Hepatocyte (in vitro differentiated cells): Measurements from ENCODE around the gene C3orf20.

ENCODE experiments used
- EZH2 ChIP-seq: fragments of 200-600 bp; sonication (generic); IDR thresholded peaks from 2 replicates; pipeline ENCODE4 v1.6.1; 2016; ENCODE audit warnings: antibody characterized with exemption, mild to moderate bottlenecking, borderline replicate concordance
- TF ChIP-seq, protein P1 (sequence below): fragments of 200-600 bp; sonication (generic); IDR thresholded peaks from 2 replicates; pipeline ENCODE4 v1.5.1; 2016; ENCODE audit warnings: antibody characterized with exemption, mild to moderate bottlenecking; ENCODE audit not compliant: poor library complexity

DNA sequence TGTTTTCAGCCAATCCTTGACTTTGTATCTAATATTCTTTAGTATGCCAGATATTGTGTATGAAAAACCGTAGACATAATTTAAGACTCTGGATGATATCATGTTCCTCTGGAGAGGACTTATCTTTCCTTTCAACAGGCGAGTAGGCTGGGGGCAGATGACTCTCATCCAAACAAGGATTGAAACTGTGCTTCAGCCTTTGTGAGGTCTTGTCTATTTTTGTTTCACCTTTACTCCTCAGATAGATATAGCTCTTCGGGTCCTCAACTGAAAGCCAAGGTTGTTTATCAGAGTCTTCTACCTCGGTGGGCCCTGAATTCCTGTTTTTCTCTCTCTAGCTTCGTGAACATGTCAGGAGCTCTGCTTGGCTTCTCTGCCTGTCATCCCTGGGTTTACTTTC lies 66.0 kb downstream of the C3orf20 start:
- TF ChIP-seq, protein P1, sequence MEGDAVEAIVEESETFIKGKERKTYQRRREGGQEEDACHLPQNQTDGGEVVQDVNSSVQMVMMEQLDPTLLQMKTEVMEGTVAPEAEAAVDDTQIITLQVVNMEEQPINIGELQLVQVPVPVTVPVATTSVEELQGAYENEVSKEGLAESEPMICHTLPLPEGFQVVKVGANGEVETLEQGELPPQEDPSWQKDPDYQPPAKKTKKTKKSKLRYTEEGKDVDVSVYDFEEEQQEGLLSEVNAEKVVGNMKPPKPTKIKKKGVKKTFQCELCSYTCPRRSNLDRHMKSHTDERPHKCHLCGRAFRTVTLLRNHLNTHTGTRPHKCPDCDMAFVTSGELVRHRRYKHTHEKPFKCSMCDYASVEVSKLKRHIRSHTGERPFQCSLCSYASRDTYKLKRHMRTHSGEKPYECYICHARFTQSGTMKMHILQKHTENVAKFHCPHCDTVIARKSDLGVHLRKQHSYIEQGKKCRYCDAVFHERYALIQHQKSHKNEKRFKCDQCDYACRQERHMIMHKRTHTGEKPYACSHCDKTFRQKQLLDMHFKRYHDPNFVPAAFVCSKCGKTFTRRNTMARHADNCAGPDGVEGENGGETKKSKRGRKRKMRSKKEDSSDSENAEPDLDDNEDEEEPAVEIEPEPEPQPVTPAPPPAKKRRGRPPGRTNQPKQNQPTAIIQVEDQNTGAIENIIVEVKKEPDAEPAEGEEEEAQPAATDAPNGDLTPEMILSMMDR, result no peak
- TF ChIP-seq EZH2, result no peak
